ENCODE data around the gene BRSK1.

BRSK1 gene

GRCh38 chr19:55312621-55313512 lies 29.1 kb downstream of the BRSK1 start:
- TF ChIP-seq EZH2 (optimal IDR thresholded peaks at IDR 0.05; ENCODE audit: low read depth, low read length) (no peak), CTCF (IDR thresholded peaks at IDR 0.05; ENCODE audit: low read length) (no peak), EZH2phosphoT487 (IDR thresholded peaks at IDR 0.05; ENCODE audit: low read length) (no peak)
- H3K4me3 ChIP-seq (ENCODE audit: low read length) = no peak overlapping the region
- H3K4me1 ChIP-seq (ENCODE audit: low read length) = peaks cover 5% of the 10 kb centered on the region; the same call in 1 of the 2 replicates
- no peaks in the 10 kb centered on the region for H3K36me3 ChIP-seq (replicated peaks; ENCODE audit: insufficient read depth, low read length)
- no peaks in the 10 kb centered on the region for H3K9me3 ChIP-seq (replicated peaks; ENCODE audit: insufficient read depth, low read length)
- H3K27ac ChIP-seq (ENCODE audit: low read length) = no peak overlapping the region
- H3K9me2 ChIP-seq (replicated peaks; ENCODE audit: insufficient read depth, low read length) = no peaks in the 10 kb centered on the region
- no peak overlapping the region for H3K9ac ChIP-seq (ENCODE audit: low read length)
- H3K79me2 ChIP-seq (ENCODE audit: low read length) = peaks cover 5% of the 10 kb centered on the region; the same call in 1 of the 2 replicates
- H3K27me3 ChIP-seq (replicated peaks; ENCODE audit: insufficient read depth, low read length) = no peaks in the 10 kb centered on the region
- H4K20me1 ChIP-seq (ENCODE audit: insufficient read depth, low read length) = no peaks in the 10 kb centered on the region
- H3K4me2 ChIP-seq (ENCODE audit: low read depth, low read length) = no peak overlapping the region
- no peak overlapping the region for H2AFZ ChIP-seq (ENCODE audit: low read length)
- peaks cover 4% of the 10 kb centered on the region for H3F3A ChIP-seq (ENCODE audit: insufficient read depth, low read length)
- DNase-seq = no peak

DNA sequence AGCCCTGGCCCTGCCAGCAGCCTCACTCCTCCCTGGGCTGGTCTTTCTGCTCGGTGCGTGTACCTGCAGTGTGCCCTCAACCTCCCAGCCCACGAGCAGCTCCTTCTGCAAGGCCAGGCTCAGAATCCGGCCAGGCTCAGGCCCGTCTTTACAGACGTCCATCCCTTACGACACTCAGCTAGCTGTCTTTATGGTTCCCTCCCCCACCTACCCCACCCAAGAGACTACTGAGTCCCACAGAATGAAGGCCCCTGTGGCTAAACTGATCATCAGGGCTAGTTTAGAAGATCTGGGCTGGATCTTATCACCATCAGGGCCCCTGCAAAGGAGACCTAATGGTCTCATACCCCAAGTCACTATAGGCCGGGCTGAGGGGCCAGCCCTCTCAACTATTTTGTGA lies 30.6 kb downstream of the BRSK1 start:
- H3K9me3 ChIP-seq (replicated peaks; ENCODE audit: insufficient read depth, low read length) = no peaks in the 10 kb centered on the region
- DNase-seq = no peak

DNA sequence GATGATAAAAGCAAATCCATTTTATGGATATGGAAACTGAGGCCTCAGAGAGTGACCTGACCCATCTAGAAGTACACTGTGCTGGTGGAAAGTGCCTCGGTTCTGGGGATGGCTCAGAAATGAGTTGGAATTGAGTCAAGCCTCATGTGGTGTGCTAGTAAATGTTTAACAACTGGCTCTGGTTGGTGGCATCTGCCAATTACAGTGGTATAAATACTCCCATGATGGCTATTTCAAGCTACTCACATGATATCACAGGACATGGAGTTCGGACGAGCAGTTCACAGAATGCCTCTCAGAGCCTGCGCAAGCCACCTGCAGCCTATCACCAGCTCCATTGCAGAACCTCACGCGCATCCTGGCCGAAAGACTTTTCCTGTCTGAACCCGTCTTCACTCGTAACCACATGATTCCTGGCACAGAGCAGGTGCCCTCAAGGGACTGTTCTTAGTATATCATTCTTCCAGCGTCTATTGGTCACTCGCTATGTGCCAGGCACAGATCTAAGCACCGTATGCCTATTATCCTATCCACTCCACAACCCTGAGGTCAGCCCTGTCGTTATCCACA lies 32.2 kb downstream of the BRSK1 start:
- Histone ChIP-seq H3K27ac (ENCODE audit: low read length) (no peak overlapping the region), H2AFZ (ENCODE audit: low read length) (no peak overlapping the region), H4K20me1 (ENCODE audit: insufficient read depth, low read length) (no peaks in the 10 kb centered on the region), H3K9me2 (replicated peaks; ENCODE audit: insufficient read depth, low read length) (no peaks in the 10 kb centered on the region), H3K4me2 (ENCODE audit: low read depth, low read length) (no peak overlapping the region), H3F3A (ENCODE audit: insufficient read depth, low read length) (no peaks in the 10 kb centered on the region), H3K27me3 (replicated peaks; ENCODE audit: insufficient read depth, low read length) (no peaks in the 10 kb centered on the region), H3K4me3 (ENCODE audit: low read length) (no peak overlapping the region), H3K36me3 (replicated peaks; ENCODE audit: insufficient read depth, low read length) (no peaks in the 10 kb centered on the region), H3K4me1 (ENCODE audit: low read length) (no peaks in the 10 kb centered on the region), H3K9me3 (replicated peaks; ENCODE audit: insufficient read depth, low read length) (no peaks in the 10 kb centered on the region), H3K79me2 (ENCODE audit: low read length) (no peaks in the 10 kb centered on the region), H3K9ac (ENCODE audit: low read length) (no peak overlapping the region)
- TF ChIP-seq CTCF (IDR thresholded peaks at IDR 0.05; ENCODE audit: low read length) (no peak), EZH2 (optimal IDR thresholded peaks at IDR 0.05; ENCODE audit: low read depth, low read length) (no peak), EZH2phosphoT487 (IDR thresholded peaks at IDR 0.05; ENCODE audit: low read length) (no peak)
- DNase-seq = no peak

More for the DNA sequence above, 30.6 kb downstream of the BRSK1 start:
- TF ChIP-seq EZH2 (optimal IDR thresholded peaks at IDR 0.05; ENCODE audit: low read depth, low read length) = no peak
- no peak for TF ChIP-seq CTCF (IDR thresholded peaks at IDR 0.05; ENCODE audit: low read length)
- no peak for TF ChIP-seq EZH2phosphoT487 (IDR thresholded peaks at IDR 0.05; ENCODE audit: low read length)
- no peaks in the 10 kb centered on the region for H3K4me1 ChIP-seq (ENCODE audit: low read length)
- H3K9ac ChIP-seq (ENCODE audit: low read length) = no peak overlapping the region
- no peaks in the 10 kb centered on the region for H3K36me3 ChIP-seq (replicated peaks; ENCODE audit: insufficient read depth, low read length)
- H3K4me3 ChIP-seq (ENCODE audit: low read length) = no peak overlapping the region
- H3F3A ChIP-seq (ENCODE audit: insufficient read depth, low read length) = no peaks in the 10 kb centered on the region
- no peak overlapping the region for H2AFZ ChIP-seq (ENCODE audit: low read length)
- no peaks in the 10 kb centered on the region for H4K20me1 ChIP-seq (ENCODE audit: insufficient read depth, low read length)
- no peak overlapping the region for H3K4me2 ChIP-seq (ENCODE audit: low read depth, low read length)
- no peaks in the 10 kb centered on the region for H3K79me2 ChIP-seq (ENCODE audit: low read length)
- H3K9me2 ChIP-seq (replicated peaks; ENCODE audit: insufficient read depth, low read length) = no peaks in the 10 kb centered on the region
- H3K27ac ChIP-seq (ENCODE audit: low read length) = no peak overlapping the region
- H3K27me3 ChIP-seq (replicated peaks; ENCODE audit: insufficient read depth, low read length) = no peaks in the 10 kb centered on the region

Measured in MM.1S (cell line).